Measurements from ENCODE around the gene WLS.

WLS gene

GRCh38 chr1:68197891-68198290, 34.4 kb downstream of the WLS start:
- Histone ChIP-seq H2AFZ (ENCODE audit: low read length) (no peak overlapping the region), H3K14ac (ENCODE audit: low read length) (no peak overlapping the region), H4K91ac (ENCODE audit: low read depth, low read length, poor library complexity) (no peak overlapping the region), H3K27me3 (ENCODE audit: control insufficient read depth in 3 of 3, insufficient read depth in 3 of 3, low read depth in 1 of 3, low read length in 3 of 3) (no peaks in the 10 kb centered on the region), H3K23ac (ENCODE audit: low read depth, low read length, poor library complexity) (no peak overlapping the region), H3K4me1 (ENCODE audit: control insufficient read depth in 2 of 2, insufficient read depth in 1 of 2, low read depth in 1 of 2, low read length in 2 of 2) (peaks cover 0 to 14% of the 10 kb centered on the region in 2 donors), H2BK15ac (ENCODE audit: low read length) (no peak overlapping the region), H3K9me3 (replicated peaks in 1 of 2; ENCODE audit: control insufficient read depth in 2 of 2, insufficient read depth in 1 of 2, low read depth in 1 of 2, low read length in 2 of 2) (peaks cover 0 to 2% of the 10 kb centered on the region in 2 donors), H3K79me1 (ENCODE audit: low read depth, low read length) (no peaks in the 10 kb centered on the region), H3K27ac (replicated peaks; ENCODE audit: low read length) (no peak overlapping the region), H4K8ac (ENCODE audit: low read depth, low read length) (no peak overlapping the region), H2BK12ac (ENCODE audit: low read length) (no peak overlapping the region), H3K4me2 (ENCODE audit: insufficient read depth, low read length, poor library complexity, severe bottlenecking) (no peak overlapping the region), H3K4me3 (ENCODE audit: low read length in 2 of 2) (no peak overlapping the region), H3K4ac (ENCODE audit: low read length) (no peak overlapping the region), H2BK5ac (ENCODE audit: low read length) (no peak overlapping the region), H2AK5ac (ENCODE audit: low read depth, low read length) (no peak overlapping the region), H3K18ac (ENCODE audit: low read length) (no peak overlapping the region), H3K36me3 (replicated peaks in 1 of 2; ENCODE audit: control insufficient read depth in 2 of 2, insufficient read depth in 2 of 2, low read length in 2 of 2) (peaks cover 0 to 32% of the 10 kb centered on the region in 2 donors), H3K9ac (ENCODE audit: low read depth, low read length, poor library complexity) (no peak overlapping the region), H2BK120ac (ENCODE audit: low read depth, low read length) (no peak overlapping the region)
- DNase-seq (ENCODE audit: low spot score), result no peak
- no CpG with 5 or more reads among the region's 1 CpG for WGBS, 2 donors (ENCODE audit: extremely low coverage in 2 of 2, insufficient read length in 2 of 2, insufficient replicate concordance in 1 of 2)

- Histone ChIP-seq H2AK5ac (ENCODE audit: low read depth, low read length) (no peak overlapping the region), H3K4me3 (ENCODE audit: low read length in 2 of 2) (no peak overlapping the region), H3K4me1 (ENCODE audit: control insufficient read depth in 2 of 2, insufficient read depth in 1 of 2, low read depth in 1 of 2, low read length in 2 of 2) (peaks cover 0 to 14% of the 10 kb centered on the region in 2 donors), H3K18ac (ENCODE audit: low read length) (no peak overlapping the region), H2BK15ac (ENCODE audit: low read length) (no peak overlapping the region), H3K9ac (ENCODE audit: low read depth, low read length, poor library complexity) (no peak overlapping the region), H3K4ac (ENCODE audit: low read length) (no peak overlapping the region), H2BK5ac (ENCODE audit: low read length) (no peak overlapping the region), H3K36me3 (replicated peaks in 1 of 2; ENCODE audit: control insufficient read depth in 2 of 2, insufficient read depth in 2 of 2, low read length in 2 of 2) (peaks cover 0 to 32% of the 10 kb centered on the region in 2 donors), H3K9me3 (replicated peaks in 1 of 2; ENCODE audit: control insufficient read depth in 2 of 2, insufficient read depth in 1 of 2, low read depth in 1 of 2, low read length in 2 of 2) (peaks cover 0 to 2% of the 10 kb centered on the region in 2 donors), H4K91ac (ENCODE audit: low read depth, low read length, poor library complexity) (no peak overlapping the region), H3K27ac (replicated peaks; ENCODE audit: low read length) (no peak overlapping the region), H3K14ac (ENCODE audit: low read length) (no peak overlapping the region), H4K8ac (ENCODE audit: low read depth, low read length) (no peak overlapping the region), H2BK12ac (ENCODE audit: low read length) (no peak overlapping the region), H3K79me1 (ENCODE audit: low read depth, low read length) (no peaks in the 10 kb centered on the region), H3K4me2 (ENCODE audit: insufficient read depth, low read length, poor library complexity, severe bottlenecking) (no peak overlapping the region), H2AFZ (ENCODE audit: low read length) (no peak overlapping the region), H2BK120ac (ENCODE audit: low read depth, low read length) (no peak overlapping the region), H3K27me3 (ENCODE audit: control insufficient read depth in 3 of 3, insufficient read depth in 3 of 3, low read depth in 1 of 3, low read length in 3 of 3) (no peaks in the 10 kb centered on the region), H3K23ac (ENCODE audit: low read depth, low read length, poor library complexity) (no peak overlapping the region)
- WGBS, 2 donors (ENCODE audit: extremely low coverage in 2 of 2, insufficient read length in 2 of 2, insufficient replicate concordance in 1 of 2), result no CpG with 5 or more reads among the region's 2 CpGs
- DNase-seq (ENCODE audit: low spot score), result no peak
Measured at GRCh38 chr1:68197461-68197860, 34.9 kb downstream of the WLS start.

GRCh38 chr1:68196676-68197075, 35.6 kb downstream of the WLS start:
- no peak overlapping the region for H3K4me3 ChIP-seq (ENCODE audit: low read length in 2 of 2)
- H3K4ac ChIP-seq (ENCODE audit: low read length), result no peak overlapping the region
- no peak overlapping the region for H2AK5ac ChIP-seq (ENCODE audit: low read depth, low read length)
- no peaks in the 10 kb centered on the region for H3K79me1 ChIP-seq (ENCODE audit: low read depth, low read length)
- no CpG with 5 or more reads among the region's 3 CpGs for WGBS, 2 donors (ENCODE audit: extremely low coverage in 2 of 2, insufficient read length in 2 of 2, insufficient replicate concordance in 1 of 2)
- H2BK15ac ChIP-seq (ENCODE audit: low read length), result no peak overlapping the region
- H3K27ac ChIP-seq (replicated peaks; ENCODE audit: low read length), result no peak overlapping the region
- no peak overlapping the region for H3K18ac ChIP-seq (ENCODE audit: low read length)
- H3K4me2 ChIP-seq (ENCODE audit: insufficient read depth, low read length, poor library complexity, severe bottlenecking), result no peak overlapping the region
- H3K9ac ChIP-seq (ENCODE audit: low read depth, low read length, poor library complexity), result no peak overlapping the region
- H3K9me3 ChIP-seq (replicated peaks in 1 of 2; ENCODE audit: control insufficient read depth in 2 of 2, insufficient read depth in 1 of 2, low read depth in 1 of 2, low read length in 2 of 2), result peaks cover 0 to 4% of the 10 kb centered on the region in 2 donors
- no peak for DNase-seq (ENCODE audit: low spot score)
- no peak overlapping the region for H3K23ac ChIP-seq (ENCODE audit: low read depth, low read length, poor library complexity)
- H3K36me3 ChIP-seq (replicated peaks in 1 of 2; ENCODE audit: control insufficient read depth in 2 of 2, insufficient read depth in 2 of 2, low read length in 2 of 2), result peaks cover 0 to 33% of the 10 kb centered on the region in 2 donors
- H2BK120ac ChIP-seq (ENCODE audit: low read depth, low read length), result no peak overlapping the region
- no peak overlapping the region for H3K14ac ChIP-seq (ENCODE audit: low read length)
- H4K91ac ChIP-seq (ENCODE audit: low read depth, low read length, poor library complexity), result no peak overlapping the region
- no peak overlapping the region for H2BK5ac ChIP-seq (ENCODE audit: low read length)
- H4K8ac ChIP-seq (ENCODE audit: low read depth, low read length), result no peak overlapping the region
- H2AFZ ChIP-seq (ENCODE audit: low read length), result no peak overlapping the region
- H3K27me3 ChIP-seq (ENCODE audit: control insufficient read depth in 3 of 3, insufficient read depth in 3 of 3, low read depth in 1 of 3, low read length in 3 of 3), result no peaks in the 10 kb centered on the region
- no peak overlapping the region for H2BK12ac ChIP-seq (ENCODE audit: low read length)
- peaks cover 0 to 14% of the 10 kb centered on the region in 2 donors for H3K4me1 ChIP-seq (ENCODE audit: control insufficient read depth in 2 of 2, insufficient read depth in 1 of 2, low read depth in 1 of 2, low read length in 2 of 2)

GRCh38 chr1:68191717-68192116, 40.6 kb downstream of the WLS start:
- Histone ChIP-seq H3K14ac (ENCODE audit: low read length) (no peak overlapping the region), H2AFZ (ENCODE audit: low read length) (no peak overlapping the region), H2BK120ac (ENCODE audit: low read depth, low read length) (no peak overlapping the region), H2BK5ac (ENCODE audit: low read length) (no peak overlapping the region), H3K79me1 (ENCODE audit: low read depth, low read length) (no peaks in the 10 kb centered on the region), H3K18ac (ENCODE audit: low read length) (no peak overlapping the region), H3K4ac (ENCODE audit: low read length) (no peak overlapping the region), H3K9ac (ENCODE audit: low read depth, low read length, poor library complexity) (no peak overlapping the region), H4K91ac (ENCODE audit: low read depth, low read length, poor library complexity) (no peak overlapping the region), H3K4me1 (ENCODE audit: control insufficient read depth in 2 of 2, insufficient read depth in 1 of 2, low read depth in 1 of 2, low read length in 2 of 2) (peaks cover 0 to 1% of the 10 kb centered on the region in 2 donors), H4K8ac (ENCODE audit: low read depth, low read length) (no peak overlapping the region), H2BK12ac (ENCODE audit: low read length) (no peak overlapping the region), H3K23ac (ENCODE audit: low read depth, low read length, poor library complexity) (no peak overlapping the region), H2AK5ac (ENCODE audit: low read depth, low read length) (no peak overlapping the region), H3K36me3 (replicated peaks in 1 of 2; ENCODE audit: control insufficient read depth in 2 of 2, insufficient read depth in 2 of 2, low read length in 2 of 2) (peaks cover 0 to 80% of the 10 kb centered on the region in 2 donors), H3K9me3 (replicated peaks in 1 of 2; ENCODE audit: control insufficient read depth in 2 of 2, insufficient read depth in 1 of 2, low read depth in 1 of 2, low read length in 2 of 2) (peaks cover 2 to 21% of the 10 kb centered on the region in 2 donors), H2BK15ac (ENCODE audit: low read length) (no peak overlapping the region), H3K4me2 (ENCODE audit: insufficient read depth, low read length, poor library complexity, severe bottlenecking) (no peak overlapping the region), H3K4me3 (ENCODE audit: low read length in 2 of 2) (no peak overlapping the region), H3K27ac (replicated peaks; ENCODE audit: low read length) (no peak overlapping the region), H3K27me3 (ENCODE audit: control insufficient read depth in 3 of 3, insufficient read depth in 3 of 3, low read depth in 1 of 3, low read length in 3 of 3) (no peaks in the 10 kb centered on the region)
- no peak for DNase-seq (ENCODE audit: low spot score)
- no CpG with 5 or more reads among the region's 2 CpGs for WGBS, 2 donors (ENCODE audit: extremely low coverage in 2 of 2, insufficient read length in 2 of 2, insufficient replicate concordance in 1 of 2)
